Gastroesophageal sphincter (tissue), 3 donors: ENCODE data around the gene PTGES.

Source experiments
- CTCF ChIP-seq, 4 experiments: fragments of 200-600 bp in 2 of 4; fragments of 450-650 bp in 2 of 4; sonication (generic) in 1 of 4; IDR thresholded peaks; one replicate each; pipeline ENCODE4 v1.5.1; 2017 to 2019; ENCODE audit warnings: antibody characterized with exemption in 4 of 4, mild to moderate bottlenecking in 2 of 4, moderate library complexity in 2 of 4
- EP300 ChIP-seq: sonication (generic); formaldehyde crosslinking; IDR thresholded peaks from one replicate; pipeline ENCODE4 v1.6.1; 2017; ENCODE audit warnings: antibody characterized with exemption, mild to moderate bottlenecking
- POLR2A ChIP-seq, 2 donors: fragments of 450-650 bp; IDR thresholded peaks; one replicate each; pipeline ENCODE4 v1.6.1; 2017; ENCODE audit warnings: antibody characterized with exemption in 2 of 2, mild to moderate bottlenecking in 2 of 2, moderate library complexity in 1 of 2

- no peak for TF ChIP-seq CTCF (IDR thresholded peaks at IDR 0.05)
- no peak for TF ChIP-seq POLR2A (IDR thresholded peaks at IDR 0.05)
- no peak for TF ChIP-seq EP300
These were observed 24.1 kb downstream of the PTGES start for GRCh38 chr9:129728744-129729143.
